Vagina (tissue), 2 donors: Measurements from ENCODE around the gene FLACC1.

Source experiments
- POLR2A ChIP-seq, 2 donors: fragments of 450-650 bp; IDR thresholded peaks; one replicate each; pipeline ENCODE4 v1.6.1; 2017; ENCODE audit warnings: antibody characterized with exemption in 2 of 2, mild to moderate bottlenecking in 2 of 2, moderate library complexity in 2 of 2
- POLR2AphosphoS5 ChIP-seq, 2 donors: sonication (generic); formaldehyde crosslinking; IDR thresholded peaks; one replicate each; pipeline ENCODE4 v1.9.0; 2017; ENCODE audit warnings: antibody characterized with exemption in 2 of 2, mild to moderate bottlenecking in 2 of 2, low read depth in 1 of 2; ENCODE audit not compliant: insufficient read depth in 1 of 2

DNA sequence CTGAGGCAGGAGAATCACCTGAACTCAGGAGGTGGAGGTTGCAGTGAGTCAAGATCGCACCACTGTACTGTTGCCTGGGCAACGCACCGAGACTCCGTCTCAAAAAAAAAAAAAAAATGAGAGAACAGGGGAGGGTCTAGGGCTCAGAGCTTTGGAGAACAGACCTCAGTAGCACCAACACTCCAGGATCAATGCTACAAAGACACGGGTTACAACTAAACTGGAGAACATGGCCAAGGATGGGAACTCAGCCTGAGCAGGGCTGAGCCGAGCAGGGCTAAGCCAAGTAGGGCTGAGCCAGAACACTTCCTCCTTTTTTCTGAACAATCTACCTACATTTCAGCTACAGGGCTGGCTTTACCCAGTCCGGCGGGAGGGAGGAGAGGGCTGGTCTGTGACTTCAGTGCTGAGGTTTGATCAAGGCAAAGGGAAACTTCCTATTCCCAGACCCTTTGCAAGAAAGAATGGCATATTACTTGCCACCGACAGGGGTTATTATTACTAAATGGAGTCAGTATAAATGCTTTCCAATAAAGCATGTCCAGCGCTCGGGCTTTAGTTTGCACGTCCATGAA lies 99.7 kb downstream of the FLACC1 start:
- TF ChIP-seq POLR2A (IDR thresholded peaks at IDR 0.05) (no peak), POLR2AphosphoS5 (IDR thresholded peaks at IDR 0.05; ENCODE audit: insufficient read depth in 1 of 2, low read depth in 1 of 2) (no peak)
